GM21515 (cell line): ENCODE results near the gene SSH3.

Source experiments
- ATAC-seq: cut with Tn5 transposase; IDR thresholded peaks from one replicate; pipeline ENCODE4 v1.9.1; 2021; ENCODE audit not compliant: unreplicated experiment

Gene SSH3

DNA sequence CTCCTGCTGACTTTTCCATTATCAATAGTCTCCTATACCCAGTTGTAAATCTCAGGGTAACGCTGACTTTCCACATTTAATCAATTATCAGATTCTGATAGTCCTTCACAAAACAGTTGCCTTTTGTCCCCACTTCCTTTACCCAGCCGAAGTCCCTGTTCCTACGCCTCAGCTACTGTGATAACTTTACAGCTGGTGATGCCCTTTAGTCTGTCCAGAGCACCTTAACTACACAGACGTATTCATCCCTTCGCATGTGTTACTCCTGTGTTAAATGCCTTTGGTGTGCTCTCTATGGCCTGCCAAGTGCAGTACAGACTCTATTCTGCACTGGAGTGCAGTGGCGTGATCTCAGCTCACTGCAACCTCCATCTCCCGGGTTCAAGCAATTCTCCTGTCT lies 20.2 kb downstream of the SSH3 start:
- ATAC-seq, result no peak

DNA sequence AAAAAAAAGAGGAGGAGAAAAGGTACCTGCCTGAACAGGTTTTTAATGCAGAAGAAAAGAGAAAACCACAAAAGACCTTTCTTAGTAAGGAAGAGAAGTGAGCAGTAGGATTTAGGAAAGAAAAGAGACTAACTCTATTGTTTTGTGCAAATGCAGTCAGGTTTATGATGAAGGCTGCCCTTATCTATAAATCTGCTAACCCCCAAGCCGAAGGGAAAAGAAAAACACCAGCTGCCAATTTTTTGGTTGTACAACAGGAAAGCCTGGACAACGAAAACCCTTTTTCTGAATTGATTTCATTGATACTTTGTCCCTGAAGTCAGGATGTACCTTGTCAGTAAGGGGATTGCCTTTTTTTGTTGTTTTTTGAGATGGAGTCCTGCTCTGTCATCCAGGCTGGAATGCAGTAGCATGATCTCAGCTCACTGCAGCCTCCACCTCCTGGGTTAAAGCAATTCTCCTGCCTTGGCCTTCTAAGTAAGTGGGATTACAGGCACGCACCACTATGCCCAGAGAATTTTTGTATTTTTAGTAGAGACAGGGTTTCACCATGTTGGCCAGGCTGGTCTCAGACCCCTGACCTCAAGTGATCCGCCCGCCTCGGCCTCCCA lies 28.9 kb downstream of the SSH3 start:
- no peak for ATAC-seq

DNA sequence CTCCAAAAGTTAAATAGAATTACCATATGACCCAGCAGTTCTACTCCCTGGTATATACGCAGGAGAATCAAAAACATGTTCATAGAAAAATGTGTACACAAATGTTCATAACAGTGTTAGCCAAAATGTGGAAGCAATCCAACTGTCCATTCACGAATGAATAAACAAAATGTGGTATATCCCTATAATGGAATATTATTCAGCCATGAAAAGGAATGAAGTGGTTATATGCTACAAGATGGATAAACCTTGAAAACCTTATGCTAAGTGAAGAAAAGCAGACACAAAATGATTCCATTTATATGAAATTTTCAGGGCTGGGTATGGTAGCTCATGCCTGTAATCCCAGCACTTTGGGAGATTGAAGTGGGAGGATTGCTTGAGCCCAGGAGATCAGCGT lies 33.9 kb downstream of the SSH3 start:
- no peak for ATAC-seq

DNA sequence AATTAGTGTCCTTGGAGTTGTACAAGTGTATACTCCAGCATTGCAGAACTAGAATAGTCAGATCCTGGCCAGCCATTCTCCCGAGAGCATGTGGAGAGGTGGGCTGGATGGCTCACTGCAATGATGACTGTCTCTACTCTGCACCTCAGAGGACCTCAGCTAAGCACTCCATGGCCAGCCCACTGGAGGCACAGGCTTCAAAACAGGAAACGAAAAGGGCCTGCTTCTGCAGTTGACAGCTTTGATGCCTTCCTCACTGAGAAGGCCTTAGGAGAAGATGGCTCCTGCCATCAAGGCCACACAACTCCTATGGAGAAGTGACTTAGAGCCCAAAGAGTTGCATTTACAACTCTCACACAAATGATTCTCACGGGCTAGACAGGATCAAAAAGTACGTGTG lies 40.9 kb downstream of the SSH3 start:
- ATAC-seq, result no peak

DNA sequence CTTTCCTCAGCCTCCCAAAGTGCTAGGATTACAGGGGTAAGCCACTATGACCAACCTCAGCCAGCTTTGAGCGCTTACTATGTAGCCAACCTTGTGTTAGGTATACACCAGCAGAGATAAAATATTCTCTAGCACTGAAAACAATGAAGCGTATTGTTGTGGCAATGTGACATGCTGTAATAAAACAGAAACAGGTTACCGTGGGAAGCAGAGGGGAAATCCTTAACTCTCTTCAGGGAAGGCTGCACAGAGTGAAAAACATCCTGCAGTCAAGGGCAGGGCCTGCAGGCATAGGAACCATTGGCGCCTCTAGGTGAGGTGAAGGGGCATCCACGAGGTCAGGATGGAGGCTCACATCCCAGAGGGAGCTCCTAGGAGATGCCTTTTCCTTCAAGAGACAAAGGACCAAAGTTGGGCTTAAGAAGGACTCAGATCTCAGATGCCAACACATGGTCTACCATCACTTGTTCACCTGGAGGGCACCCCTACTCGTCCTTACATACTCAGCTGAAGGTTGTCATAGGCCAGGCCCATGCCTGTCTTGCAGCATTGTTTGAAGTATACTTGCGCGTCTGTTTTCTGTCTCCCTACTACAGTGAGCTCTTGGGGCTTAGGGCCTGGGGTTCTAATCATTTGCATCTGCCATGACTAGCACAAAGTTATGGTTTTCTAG lies 42.1 kb downstream of the SSH3 start:
- no peak for ATAC-seq

DNA sequence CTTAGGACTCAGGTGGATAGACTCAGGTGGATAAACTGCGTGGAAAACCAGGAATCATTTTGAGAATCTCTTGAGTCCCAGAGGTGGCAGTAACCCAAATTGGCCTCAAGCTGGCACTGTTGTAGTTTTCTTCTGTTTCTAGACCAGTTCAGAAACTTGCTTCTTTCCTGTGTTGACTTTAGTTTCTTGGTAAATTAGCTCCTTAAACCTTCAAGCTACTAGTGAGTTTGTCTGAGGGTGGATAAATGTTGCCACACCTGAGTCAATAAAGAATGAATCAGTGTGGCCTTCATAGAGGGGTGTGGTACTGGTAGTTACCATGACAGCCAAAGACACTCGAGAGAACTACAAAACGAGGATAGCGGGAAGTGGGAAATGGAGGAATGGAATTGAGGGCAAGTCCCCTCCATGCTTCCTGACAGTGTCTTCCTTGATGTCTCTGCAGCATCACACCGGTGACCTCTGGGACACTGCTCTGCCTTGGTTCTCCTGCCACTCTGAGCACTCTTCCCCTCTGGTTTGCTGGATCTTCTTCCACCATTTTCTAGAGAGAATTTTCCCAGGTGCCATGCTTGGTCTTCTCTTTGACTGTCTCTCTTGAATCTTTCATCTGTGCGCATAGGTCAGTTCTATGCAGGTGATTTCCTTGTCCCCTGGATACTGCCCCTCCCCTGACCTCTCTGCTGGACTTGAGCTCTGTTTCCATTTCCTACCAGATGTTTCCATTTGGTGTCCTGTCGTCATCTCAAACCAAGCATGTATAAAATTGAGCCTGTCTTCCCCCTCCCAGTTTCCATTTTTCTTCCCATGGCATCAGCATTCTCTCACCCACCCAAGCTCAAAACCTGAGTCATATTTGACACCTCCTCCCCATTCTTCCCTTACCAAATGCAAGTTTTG lies 42.8 kb downstream of the SSH3 start:
- ATAC-seq, result no peak

DNA sequence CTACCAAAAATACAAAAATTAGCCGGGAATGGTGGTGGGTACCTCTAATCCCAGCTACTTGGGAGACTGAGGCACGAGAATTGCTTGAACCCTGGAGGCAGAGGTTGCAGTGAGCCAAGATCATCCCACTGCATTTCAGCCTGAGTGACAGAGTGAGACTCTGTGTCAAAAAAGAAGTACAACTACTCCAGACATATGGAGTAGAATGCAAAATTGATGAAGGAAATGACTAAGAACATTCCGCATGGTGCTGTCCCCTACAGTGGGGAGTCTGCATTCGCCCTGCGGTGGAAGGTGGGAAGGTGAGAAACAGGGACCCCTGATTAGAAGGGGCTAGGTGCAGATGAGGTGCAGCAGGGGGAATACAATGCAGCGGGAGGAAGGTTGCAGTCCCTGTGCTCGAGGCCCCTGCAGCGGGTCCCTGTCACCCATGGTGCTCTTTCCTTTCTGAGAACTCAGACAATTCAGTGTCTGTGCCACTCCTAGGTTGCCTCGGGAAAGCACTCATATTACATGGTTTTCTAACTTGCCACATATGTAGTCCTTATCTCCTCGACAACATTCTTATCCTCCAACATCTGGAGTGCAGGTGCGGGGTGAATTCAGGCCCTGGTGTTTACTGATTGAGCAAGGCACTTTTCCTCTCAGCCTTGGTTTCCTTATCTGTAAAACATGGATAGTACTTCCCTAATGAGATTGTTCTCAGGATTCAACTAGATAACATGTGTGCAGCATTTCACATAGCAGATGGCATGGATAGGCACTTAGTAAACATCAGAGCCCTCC lies 44.8 kb downstream of the SSH3 start:
- ATAC-seq, result no peak

DNA sequence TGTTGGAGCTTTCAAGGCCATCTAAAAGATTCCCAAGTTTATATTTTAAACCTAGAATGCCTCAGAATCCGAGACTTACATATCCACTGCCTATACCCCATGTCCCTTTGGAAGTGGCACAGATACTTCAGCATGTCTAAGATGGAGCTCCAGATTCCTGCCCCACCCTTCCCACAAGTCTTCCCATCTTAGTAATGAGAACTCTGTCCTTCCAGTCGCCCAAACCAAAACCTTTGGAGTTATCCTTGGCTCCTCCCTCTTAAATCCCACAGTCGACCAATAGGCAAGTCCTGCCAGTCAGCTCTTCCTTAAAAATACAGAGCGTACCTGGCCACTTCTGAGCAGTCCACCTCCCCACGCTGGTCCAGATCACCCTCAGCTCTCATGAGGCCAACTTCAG lies 45.7 kb downstream of the SSH3 start:
- ATAC-seq, result no peak

DNA sequence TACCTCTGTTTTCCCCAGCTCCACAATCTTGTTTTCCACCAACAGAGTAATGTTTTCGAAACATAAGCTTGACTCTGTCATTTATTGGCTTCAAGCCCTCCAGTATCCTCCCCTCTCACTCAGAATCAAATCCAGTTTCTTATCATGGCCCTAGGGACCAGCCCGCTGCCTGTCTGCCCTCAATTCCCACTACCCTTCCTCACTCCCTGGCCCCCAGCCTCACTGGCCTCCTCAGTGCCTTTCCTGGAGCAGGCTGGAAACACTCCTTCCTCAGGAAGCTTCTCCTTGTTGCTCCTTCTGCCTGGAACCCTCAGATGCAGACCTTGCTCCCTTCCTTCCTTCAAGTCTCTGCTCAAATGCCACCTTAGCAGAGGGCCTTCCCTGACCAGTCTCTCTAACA lies 46.1 kb downstream of the SSH3 start:
- no peak for ATAC-seq

DNA sequence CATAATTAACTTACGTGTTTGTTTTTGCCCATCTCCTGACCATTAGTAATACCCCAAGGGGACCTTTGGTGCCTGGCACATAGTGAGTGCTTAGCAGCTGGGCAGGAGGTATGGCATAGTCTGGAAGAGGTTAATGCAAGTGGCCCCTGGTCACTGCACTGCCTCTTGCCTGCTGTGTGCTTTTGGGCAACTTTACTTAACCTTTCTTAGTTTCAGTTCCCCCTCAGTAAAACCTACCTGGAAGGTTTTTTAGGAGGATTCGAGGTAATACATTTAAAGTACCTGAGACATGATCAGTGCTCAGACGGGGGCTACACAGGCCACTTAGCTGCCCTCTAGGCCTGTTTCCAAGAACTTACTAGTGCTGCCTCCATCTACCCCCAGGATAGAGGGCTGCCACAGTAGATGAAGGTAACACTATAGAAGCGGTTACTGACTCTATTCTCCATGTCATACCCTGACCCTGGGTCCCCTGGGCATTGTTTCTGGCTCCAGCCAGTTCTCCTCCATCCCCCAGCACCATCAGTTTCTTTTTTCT lies 46.7 kb downstream of the SSH3 start:
- no peak for ATAC-seq

DNA sequence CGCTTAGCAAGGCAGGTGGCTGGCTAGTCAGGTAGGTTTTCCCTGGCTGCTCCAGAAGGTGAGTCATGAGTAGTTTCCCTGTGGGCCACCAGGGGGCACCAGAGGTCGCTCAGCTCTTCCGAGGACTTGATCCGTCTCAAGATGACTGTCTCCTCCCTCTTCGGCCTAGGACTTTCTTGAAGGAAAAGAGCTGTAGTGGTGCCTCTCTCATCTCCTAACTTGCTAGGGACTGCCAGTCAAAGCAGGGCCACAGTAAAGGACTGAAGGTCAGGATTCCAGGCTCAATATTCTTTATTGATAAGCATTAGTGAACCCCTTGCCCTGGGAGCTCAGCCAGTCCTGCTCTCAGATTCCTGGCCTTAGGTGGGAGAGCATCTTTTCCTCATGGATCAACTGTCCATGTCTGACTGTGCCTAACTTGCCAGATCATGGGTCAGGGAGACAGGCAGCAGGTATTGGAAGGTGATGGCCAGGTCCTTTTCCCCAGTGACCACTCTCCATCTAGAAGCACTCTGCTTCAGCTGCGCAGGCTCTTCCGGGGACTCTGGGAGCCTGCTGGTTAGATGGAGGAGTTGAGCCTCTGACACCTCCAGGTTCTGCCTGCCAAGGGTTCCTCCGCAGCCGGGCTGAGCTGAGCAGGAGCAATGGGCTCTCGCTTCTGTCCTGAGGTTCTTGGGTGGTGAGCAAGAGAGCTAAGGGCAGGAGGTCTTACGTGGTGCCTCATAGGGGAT lies 48.1 kb downstream of the SSH3 start:
- ATAC-seq, result no peak

DNA sequence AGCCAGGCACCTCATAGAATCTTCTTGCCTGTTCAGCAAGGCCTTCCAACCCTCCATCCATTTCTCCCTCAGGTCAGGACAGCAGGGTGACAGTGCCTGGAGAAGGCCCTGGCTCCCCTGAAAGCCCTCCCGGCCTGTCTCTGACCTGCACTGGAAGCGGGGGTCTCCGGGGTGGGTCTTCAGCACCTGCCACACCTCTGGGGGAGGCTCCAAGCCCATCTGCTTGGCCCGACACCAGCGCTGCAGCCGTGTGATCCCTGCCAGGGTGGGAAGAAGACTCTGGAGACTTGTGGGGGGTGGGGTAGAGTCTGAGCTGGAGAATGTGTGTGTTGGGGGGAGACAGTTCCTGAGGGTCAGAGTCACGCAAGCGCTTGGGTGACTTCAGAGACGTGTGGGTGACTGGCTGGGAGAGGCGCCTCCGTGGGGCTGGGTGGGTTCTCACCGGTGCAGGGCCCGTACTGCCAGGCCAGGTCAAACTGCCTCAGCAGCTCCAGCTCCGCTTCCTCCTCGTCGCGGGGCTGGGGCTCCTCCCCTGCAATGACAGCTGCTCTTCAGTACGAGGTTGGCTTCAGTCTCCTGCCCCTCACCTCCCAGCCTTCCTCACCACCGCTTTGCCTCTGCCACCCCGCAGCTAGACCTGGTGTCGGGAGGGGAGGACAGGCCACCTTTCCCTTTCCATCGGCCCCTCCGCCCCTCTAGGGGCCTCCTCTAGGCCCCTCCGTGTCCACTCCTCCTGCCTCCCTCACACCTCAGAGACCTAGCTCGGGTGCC lies 49.4 kb downstream of the SSH3 start:
- ATAC-seq, result peak; percentile 15

DNA sequence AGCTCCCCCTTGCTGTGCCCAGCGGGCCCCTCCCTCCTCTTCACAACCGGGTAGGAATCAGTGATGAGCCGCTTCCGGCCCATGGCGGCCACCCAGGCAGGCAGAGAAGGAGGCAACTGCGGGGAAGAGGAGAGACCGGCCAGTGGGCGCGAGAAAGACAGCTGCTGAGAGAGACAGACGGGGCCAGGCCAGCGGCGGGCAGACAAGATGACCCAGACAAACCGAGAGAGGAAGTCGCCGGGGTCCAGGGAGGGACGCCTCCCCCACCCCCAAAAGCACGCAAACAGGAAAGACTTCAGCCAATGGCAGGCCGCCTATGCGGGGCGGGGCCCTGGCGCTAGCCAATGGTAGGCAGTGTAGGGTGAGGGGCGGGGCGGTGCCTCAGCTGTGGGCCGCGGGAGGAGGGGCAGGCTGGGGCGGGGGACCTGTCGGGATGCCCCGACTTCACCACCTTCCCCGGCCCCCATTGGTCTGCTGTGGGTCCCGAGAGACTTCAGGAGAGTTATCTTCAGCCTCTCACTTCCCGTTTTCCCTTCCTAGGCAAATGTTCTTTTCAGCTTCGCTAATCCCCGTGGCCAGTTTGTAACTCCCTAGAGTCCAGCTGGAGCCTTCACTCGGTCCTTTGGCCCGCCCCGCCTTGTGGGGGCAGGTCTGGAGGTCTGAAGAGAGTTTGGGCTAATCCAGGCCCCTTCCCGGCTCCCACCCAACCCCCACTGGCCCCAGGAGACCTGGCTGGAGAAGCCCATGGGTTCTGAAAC lies 50.2 kb downstream of the SSH3 start, which contains the start of gene POLD4:
POLD4 (minus strand) TSS at position 230 of the 758 bp plus-strand sequence; CDS start at position 83, 147 bp downstream.
- ATAC-seq, result peak; percentile 76

DNA sequence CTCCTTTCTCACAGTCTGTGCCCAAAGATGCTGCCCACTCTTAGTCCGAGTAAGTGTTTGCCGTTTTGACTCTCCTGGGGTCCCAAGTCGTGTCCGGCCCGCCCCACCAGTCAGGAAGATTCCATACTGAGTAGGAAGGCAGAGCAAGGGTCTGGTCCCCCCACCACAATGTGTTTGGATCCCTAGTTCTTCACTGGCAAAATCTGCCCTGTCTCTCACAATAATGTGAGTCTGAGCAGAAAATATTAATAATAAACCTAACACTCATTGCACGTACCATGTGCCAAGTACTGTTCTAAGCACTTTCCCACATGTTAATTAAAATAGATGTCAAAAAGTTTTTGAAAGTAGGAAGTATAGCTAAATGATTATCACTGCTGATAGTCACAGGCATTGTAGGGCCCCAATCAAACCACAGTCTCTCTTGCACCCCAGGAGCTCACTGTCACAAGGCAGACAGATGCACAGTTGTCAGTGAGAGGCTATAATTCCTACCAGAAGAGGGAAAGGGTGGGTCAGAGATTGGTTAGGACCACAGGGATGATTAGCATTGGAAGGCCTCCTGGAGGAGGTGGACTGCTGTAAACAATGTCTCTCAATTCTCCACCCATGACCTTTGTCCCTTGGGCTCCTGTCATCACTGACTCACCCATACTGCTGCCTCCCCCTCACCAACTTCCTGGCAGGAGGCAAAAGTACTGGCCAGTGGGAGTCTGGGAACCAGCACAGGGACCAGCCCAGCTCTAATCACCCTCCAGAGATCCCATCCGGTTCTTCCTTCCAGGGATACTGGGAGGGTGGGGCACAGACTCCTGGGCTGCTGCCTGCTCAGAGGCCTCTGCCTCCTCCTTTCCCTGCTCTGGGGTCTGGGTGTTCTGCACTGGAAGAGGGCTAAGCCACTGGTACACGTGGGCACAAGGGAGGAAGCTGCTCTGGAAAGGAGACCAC lies 51.0 kb downstream of the SSH3 start:
- no peak for ATAC-seq

DNA sequence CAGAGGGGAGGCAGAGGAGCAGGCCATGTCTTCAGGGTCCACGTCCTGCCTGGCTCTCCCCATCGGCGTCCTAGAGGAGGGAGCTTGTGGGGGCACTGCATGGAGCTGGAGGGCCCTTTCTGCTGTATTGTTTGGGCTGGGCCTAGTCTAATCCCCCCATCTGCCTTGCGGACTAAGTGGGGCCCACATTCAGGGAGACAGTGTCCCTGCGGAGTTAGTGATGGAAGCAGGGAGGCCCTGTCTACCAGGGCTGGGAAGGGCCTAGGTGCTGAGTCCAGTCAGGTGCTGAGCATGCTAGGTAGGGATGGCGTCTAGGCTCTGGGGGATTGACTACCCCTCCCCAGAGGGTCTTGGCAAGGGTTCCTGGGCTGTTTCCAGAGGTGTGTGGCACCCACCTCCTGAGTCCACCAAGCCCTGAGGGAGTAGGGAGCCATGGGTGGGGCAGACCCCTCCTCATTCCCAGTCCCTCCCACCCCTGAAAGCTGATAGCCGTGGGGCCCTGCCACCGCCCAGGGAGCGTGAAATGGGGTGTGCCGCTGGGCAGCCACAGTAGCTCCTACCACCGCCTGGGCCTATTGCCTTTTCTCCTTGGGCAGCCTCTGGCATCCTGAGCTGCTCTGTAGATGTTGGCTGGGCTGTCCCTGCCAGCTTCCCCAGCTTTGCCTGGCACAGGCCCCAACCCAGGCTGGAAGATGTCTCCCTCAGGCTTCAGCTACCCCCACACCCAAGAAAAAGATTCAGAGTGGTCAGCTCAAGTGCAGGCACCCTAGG lies 51.9 kb downstream of the SSH3 start:
- ATAC-seq, result no peak

DNA sequence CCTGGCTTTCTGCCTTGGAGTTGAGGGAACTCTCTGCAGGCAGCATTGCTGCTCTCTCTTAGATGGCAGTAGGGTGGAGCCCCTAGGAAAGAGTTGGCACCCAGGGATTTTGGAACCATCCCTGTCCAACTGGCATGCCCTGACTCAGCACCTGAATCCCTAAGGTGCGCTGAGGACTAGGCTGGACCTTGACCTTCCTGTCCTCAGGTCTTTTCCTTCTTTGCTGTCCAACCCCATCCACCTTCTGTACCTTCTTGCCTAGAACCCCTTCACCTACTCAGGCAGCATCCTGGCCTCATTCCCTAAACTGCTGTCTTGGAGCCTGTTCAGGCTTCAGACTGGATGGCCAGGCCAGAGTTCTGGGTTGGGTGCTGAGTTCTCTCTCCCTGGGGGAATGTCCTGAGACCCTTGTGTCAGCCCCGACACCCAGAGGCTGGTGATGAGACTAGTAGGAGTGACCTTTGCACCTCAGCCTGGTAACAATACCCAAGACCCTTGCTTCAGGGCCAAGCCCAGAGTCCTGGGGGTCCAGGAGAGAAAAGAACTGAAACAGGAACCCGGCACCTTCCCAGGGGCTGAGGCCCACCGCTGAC lies 52.6 kb downstream of the SSH3 start:
- ATAC-seq, result no peak
